Non-pigmented ciliary epithelial cell (primary cell): ENCODE measurements around the gene CRADD.
"Not testable (repeated sequence)": the region's sequence is repeated elsewhere in the genome, so short reads cannot be mapped to it uniquely, and the experiment has no call there.

ENCODE experiments used
- DNase-seq: peaks from one replicate; pipeline ENCODE4 v3.0.0-alpha.2; 2010; ENCODE audit warnings: low read depth

Gene CRADD

GRCh38 chr12:93706824-93707223 is 29.6 kb downstream of the CRADD start:
- no peak for DNase-seq

DNA sequence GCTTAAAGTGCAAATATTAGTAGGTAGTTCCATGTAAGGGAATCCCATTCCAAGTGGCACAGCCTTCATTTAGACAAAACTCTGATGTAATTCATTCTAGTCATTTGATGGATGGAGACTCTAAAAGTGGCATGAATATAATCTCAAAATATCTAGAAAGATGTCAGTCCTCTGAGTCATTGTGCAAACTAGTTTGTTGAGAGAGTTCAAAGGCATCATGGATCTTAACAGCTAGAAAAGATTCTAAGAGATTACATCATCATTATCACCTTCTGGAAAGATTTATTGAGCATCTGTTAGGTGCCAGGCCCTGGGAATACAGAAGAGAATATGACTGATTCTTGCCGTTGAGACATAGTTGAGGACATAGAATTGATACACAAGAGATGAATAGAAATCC is 30.7 kb downstream of the CRADD start:
- DNase-seq: no peak

DNA sequence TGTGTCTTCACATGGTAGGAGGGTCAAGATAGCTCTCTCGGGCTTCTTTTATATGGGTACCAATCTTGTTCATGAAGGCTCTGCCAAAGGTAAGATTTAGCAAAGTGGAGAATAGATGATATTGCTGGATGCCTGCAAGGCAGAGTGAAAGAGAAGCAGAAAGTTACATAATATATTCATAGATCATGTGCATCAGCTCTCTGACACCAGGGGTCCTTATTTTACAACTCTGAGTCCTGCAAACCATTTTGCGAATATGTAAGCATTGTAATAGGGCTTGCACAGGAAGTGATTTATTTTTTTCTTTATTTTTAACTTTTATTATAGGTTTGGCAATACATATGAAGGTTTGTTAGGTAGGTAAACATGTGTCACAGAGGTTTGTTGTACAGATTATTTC is 31.8 kb downstream of the CRADD start:
- no peak for DNase-seq

DNA sequence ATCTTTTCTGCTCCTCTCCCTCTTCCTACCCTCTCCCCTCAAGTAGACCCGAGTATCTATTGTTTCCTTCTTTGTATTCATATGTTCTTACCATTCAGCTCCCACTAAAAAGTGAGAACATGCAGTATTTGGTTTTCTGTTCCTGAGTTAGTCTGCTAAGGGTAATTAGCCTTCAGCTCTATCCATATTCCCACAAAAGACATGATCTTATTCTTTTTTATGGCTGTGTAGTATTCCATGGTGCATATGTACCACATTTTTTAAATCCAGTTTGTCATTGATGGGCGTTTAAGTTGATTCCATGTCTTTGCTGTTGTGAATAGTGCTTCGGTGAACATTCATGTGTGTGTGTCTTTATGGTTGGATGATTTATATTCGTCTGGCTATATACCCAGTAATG is 32.2 kb downstream of the CRADD start:
- no peak for DNase-seq

DNA sequence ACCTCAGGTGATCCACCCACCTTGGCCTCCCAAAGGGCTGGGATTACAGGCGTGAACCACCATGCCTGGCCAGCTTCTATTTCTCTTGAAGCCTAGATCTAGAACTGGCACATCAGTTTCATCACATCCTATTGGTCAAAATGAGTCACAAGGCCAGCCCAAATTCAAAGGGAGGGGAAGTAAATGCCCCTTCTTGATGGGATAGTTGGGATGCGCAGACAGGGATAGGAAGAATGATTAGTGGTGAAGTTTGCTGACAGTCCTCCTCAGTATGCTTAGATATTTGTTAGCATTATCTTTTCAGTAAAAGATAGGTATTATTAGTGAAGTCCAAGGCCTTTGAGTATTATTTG is 33.4 kb downstream of the CRADD start:
- DNase-seq: no peak

DNA sequence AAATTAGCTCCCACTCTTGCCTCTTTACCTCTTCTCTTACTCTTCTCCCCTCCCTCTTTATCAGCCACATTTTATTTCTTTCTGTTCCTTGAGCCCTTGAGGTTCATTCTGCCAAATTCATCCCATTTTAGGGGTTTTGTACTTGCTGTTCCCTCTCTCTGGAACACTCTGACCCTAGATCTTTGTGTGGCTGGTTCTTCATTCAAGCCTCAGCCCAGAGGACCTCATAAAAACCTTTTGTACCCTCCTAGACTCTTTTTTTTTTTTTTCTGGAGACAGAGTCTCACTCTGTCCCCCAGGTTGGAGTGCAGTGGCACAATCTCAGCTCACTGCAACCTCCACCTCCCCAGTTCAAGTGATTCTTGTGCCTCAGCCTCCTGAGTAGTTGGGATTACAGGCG is 34.3 kb downstream of the CRADD start:
- not testable (repeated sequence) for DNase-seq

GRCh38 chr12:93712200-93712599 is 35.0 kb downstream of the CRADD start:
- no peak for DNase-seq

DNA sequence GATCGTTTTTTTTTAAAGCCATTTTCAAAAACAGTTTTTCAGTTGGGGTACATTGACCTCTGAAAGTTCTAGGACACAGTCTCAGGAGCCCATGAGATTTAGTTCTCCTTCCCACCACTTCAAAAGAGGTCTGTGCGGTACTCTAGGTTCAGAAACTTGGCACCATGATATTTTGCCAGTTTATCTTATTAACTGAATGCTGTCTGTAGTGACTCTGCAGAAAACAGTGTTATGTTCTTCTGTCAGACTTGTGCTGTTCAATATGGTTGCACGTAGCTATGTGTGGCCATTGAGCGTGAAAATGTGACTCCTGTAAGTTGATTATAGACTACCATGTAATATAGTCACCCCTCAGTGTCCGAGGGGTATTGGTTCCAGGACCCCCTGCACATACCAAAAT is 35.9 kb downstream of the CRADD start:
- DNase-seq: no peak

DNA sequence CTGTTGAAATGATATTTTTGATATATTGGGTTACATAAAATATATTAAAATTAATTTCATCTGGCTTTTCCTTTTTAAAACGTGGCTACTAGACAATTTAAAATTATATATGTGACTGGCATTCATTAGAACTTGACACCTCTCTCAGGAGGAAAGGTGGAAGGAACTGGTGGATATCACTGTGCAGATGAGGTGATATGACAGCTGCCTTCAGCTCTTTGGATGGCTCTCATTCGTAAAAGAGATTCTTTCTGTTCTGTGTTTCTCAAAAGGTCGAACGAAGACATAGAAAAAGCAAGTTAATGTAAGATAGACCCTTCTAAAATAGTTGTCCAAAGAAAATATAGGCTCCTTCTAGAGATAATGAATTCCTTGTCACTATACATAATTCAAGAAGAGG is 36.6 kb downstream of the CRADD start:
- no peak for DNase-seq

DNA sequence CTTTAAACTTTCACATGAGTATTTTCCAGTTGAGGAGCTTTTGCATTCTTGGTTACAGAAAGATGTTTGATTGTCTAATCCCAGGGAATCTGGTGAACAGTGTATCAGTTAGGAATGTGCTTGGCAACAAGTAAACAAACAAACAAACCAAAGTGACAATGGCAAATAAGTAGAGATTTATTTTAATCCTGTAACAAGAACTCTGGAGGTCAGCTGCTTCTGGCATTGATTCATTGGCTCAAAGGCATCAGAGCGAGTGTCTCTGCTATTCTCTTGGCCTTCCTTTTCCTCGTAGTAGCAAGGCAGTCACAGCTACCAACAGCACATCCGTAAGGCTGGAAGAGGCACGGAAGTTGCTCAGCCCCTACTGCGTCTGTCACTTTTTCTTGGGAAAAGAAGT is 37.2 kb downstream of the CRADD start:
- DNase-seq: no peak

GRCh38 chr12:93719710-93720109 is 42.5 kb downstream of the CRADD start:
- no peak for DNase-seq

DNA sequence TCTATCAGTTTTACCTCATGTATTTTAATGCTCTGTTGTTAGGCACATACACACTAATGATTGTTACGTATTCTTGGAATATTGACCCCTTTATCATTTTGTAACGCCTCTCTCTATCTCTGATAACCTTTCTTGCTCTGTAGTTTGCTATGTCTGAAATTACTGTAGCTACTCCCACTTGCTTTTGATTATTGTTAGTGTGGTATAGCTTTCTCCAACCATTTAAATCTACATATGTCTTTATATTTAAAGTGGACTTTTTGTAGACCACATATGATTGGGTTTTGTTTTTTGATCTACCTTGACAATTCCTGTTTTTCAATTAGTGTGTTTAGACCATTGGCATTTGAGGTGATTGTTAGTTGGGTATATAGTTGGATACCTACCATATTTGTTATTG is 43.4 kb downstream of the CRADD start:
- no peak for DNase-seq

- no peak for DNase-seq
Observed at GRCh38 chr12:93722179-93722578, 45.0 kb downstream of the CRADD start.

DNA sequence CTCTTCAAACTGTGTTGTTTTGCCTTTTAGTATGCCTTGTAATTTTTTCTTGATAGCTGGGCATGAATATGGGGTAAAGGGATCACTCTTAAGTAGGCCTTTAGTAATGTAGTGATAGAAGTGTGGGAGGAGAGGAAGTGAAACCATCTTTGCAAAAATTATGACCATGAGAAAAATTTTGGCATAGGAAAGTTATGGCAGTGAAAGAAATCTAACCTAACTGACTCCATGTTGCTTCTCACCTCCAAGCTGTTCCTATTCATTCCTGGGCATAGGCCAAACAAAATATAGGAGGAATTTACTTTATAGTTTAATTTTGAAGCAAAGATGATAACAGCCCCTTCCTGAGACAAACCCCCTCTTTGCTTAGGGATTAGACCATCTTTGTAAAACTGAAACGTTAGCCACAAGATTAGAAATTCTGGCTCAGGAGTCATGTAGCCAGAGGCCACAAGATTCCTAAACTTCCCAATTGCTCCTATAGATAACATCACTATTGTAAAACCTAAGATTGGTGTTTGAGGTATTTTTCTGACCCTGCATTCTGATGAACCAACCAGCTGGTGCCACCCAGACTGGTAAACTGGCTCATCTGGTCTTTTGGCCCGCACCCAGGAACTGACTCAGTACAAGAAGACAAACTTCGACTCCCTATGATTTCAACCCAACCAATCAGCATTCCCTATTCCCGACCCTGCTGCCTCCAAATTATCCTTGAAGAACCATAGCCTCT is 45.8 kb downstream of the CRADD start:
- no peak for DNase-seq

DNA sequence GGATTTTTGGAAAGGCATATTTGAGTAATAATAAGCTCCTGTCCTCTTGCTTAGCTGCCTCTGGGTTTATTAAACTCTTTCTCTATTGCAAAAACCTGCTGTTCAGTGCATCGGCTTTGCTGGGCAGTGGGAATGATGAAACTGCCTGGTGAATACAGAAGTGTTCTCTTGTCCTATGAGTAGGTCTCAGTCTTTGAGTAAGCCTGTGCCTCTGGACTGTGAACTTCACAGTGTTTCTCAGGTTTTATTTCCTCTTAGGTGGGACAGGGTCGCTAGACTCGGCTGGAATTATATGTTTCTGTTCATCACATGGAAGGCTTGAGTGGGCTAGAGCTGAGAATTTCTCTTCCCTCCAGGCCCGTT is 46.4 kb downstream of the CRADD start:
- no peak for DNase-seq

- no peak for DNase-seq
Observed at GRCh38 chr12:93725531-93725930, 48.4 kb downstream of the CRADD start.

DNA sequence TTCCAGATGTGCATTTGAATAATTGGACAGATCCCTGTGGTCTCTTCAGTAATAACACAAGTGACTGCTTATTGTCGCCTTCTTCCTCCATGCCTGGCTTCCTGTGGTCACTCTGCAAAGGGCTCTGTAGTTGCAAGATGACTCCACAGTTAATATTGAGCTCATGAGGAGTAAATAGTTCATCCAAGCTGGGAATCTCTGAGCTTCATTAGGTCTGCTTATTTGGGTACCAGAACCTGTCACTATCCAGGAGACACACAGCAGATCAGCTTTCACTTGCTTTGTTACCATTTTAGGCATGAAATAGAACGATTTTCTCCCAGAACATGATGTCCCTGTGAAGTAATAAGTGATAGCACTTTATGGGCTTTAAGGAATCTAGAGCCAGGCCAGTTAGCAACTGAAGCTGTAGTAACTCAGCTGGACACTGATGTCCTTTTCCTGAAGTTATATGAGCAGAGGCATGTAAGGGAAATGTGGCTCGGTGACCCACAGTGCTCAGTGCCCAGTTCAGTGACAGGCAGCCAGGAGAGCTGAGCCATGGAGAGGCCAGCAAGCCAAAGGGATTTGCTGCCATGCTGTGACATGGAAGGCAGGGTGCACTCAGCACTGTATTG is 50.1 kb downstream of the CRADD start:
- DNase-seq: no peak

- no peak for DNase-seq
Observed at GRCh38 chr12:93727911-93728310, 50.7 kb downstream of the CRADD start.

DNA sequence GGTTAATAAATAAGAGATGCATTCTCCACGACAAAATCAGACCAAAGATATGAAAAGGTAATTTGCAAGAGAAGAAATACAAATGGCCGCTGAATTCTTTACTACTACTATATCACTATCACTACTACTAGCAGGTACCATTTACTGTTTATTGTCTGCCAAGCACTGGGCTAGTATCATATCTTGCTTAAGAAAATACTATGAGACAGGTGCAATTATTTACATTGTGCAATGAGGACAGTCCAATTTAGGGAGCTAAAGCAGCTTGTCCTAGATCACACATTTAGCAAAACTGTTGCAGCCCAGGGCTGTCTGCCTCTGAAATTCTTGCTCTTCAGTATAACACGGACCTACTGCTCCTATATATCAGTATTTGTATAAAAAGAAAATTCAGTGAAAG is 52.8 kb downstream of the CRADD start:
- DNase-seq: no peak

GRCh38 chr12:93733358-93733757 is 56.2 kb downstream of the CRADD start:
- DNase-seq: no peak

DNA sequence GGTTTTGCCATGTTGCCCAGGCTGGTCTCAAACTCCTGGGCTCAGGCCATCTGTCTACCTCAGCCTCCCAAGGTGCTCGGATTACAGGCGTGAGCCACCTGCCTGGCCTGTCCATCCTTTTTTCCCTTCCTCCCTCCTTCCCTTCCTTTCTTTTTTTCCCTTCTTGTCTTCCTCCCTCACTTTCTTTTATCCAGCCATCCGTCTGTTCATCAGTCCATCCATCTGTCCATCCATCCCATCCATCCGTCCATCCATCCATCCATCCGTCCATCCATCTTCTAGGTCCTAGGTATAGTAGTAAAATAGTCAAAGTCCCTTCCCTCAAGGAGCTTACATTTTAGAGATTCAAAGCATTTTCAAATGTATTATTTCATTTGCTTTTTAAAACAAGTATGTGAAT is 56.8 kb downstream of the CRADD start:
- no peak for DNase-seq

DNA sequence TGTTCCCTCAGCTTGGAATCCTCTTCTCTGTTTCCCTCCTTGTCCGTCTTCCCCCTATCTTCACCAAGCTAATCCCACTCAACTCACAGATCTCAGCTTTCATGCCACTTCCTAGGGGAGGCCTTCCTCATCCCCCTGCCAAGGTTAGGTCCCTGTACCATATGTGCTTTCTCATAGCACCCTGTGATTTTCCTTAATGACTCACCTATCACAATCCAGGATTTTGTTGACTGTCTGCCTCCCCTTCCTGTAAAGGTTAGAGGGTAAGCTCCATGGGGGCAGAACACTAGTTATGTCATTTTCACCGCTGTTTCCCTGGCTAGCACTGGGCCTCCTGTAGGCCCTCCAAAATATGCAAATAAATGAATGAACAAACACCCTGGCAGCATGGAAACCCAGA is 57.6 kb downstream of the CRADD start:
- no peak for DNase-seq

DNA sequence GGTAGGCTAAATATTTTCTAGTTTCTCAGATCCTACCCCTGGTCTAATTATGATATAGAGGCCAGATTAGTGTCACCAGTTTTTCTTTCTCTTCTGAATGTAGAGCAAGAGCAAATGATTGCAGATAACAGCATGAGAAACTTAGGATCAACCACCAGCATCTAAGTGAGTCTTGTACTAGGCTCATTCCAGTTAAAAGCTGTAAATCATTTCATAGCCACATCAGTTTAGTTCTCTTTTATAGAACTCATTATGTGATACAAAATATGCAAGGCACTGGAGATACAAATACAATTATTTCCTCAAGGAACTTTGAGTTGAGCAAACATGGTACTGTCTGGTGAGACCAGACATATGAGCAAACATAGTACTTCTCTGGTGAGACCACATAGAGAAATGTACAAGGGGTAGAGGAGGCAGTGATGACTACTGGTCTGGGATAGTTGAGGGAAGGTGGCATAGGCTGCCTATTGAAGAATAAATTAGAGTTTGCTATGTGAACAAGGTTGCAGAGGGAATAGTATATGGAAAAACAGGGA is 59.5 kb downstream of the CRADD start:
- DNase-seq: no peak
